ENCODE data around the gene ISG20L2. TPM values are rescaled to one million over a fixed set of nuclear protein-coding genes. Genes with fewer than 3 reads are reported as not detected.

Gene ISG20L2
- polyA plus RNA-seq, 1 of the 3 experiments (the other 2 are of a cell fraction) = 31.6 TPM

GRCh38 chr1:156751757-156752481 is 23.4 kb upstream of the ISG20L2 start:
- H3K27me3 ChIP-seq (ENCODE audit: insufficient read depth) = no peaks in the 10 kb centered on the region
- peak overlapping the region; percentile 78 to 98 for H3K4me3 ChIP-seq (ENCODE audit: low read depth in 2 of 2, low read length in 1 of 2)
- H3K4me2 ChIP-seq = peak overlapping the region; percentile 78
- DNase-seq = peak; percentile 98
- peak overlapping the region; percentile 100 for H3K9ac ChIP-seq
- H3K27ac ChIP-seq (ENCODE audit: low read depth in 2 of 2, low read length in 1 of 2) = peak overlapping the region; percentile 100
- H4K20me1 ChIP-seq (ENCODE audit: insufficient read depth) = no peaks in the 10 kb centered on the region
- H2AFZ ChIP-seq (ENCODE audit: low read depth) = peak overlapping the region; percentile 55
- H3K36me3 ChIP-seq (replicated peaks in 1 of 2; ENCODE audit: control insufficient read depth in 1 of 2, insufficient read depth in 2 of 2, low read length in 1 of 2) = peaks cover 2 to 8% of the 10 kb centered on the region in 2 experiments
- H3K4me1 ChIP-seq (ENCODE audit: control insufficient read depth in 1 of 2, insufficient read depth in 2 of 2, low read depth in 1 of 2, low read length in 1 of 2) = peaks cover 27 to 40% of the 10 kb centered on the region in 2 experiments
- WGBS (ENCODE audit: low lambda C conversion rate) = under 1% methylated on average over 48 of the region's 68 CpGs
- POLR2A ChIA-PET = interaction anchor here (0.6 to 2.3 kb wide), 11 partner anchors 9 to 248 kb away, joined by 3 to 26 read pairs (median 5); partner anchors contain the start of genes ISG20L2, METTL25B, MRPL24 and NTRK1
- H3F3A ChIP-seq (replicated peaks; ENCODE audit: insufficient read depth) = peaks cover 26% of the 10 kb centered on the region
- H3K9me2 ChIP-seq = no peaks in the 10 kb centered on the region
- CTCF ChIA-PET = interaction anchor here (0.6 to 3.9 kb wide), 18 partner anchors 9 to 366 kb away, joined by 3 to 30 read pairs (median 4); partner anchors contain the start of genes INSRR, METTL25B, MRPL24 and NES
- H3K79me2 ChIP-seq (ENCODE audit: insufficient read depth) = peaks cover 63% of the 10 kb centered on the region
- no peaks in the 10 kb centered on the region for H3K9me3 ChIP-seq
- TF ChIP-seq POLR2AphosphoS5 (IDR thresholded peaks at IDR 0.05; ENCODE audit: low read depth, low read length) = peak; percentile 43; the same call in 1 of the 2 replicates
- no peak for TF ChIP-seq RFX5 (IDR thresholded peaks at IDR 0.05; ENCODE audit: low read length)
- TF ChIP-seq FOXM1 (IDR thresholded peaks at IDR 0.05; ENCODE audit: low read depth) = peak; percentile 6; the same call in 1 of the 2 replicates
- peak; percentile 32 for TF ChIP-seq GABPA (IDR thresholded peaks at IDR 0.05; ENCODE audit: low read depth)
- peak; percentile 80 for TF ChIP-seq CHD2 (IDR thresholded peaks at IDR 0.05; ENCODE audit: low read length, partially characterized antibody)
- TF ChIP-seq MXI1 (IDR thresholded peaks at IDR 0.05; ENCODE audit: low read depth, low read length) = peak; percentile 83
- no peak for TF ChIP-seq RAD21 (IDR thresholded peaks at IDR 0.05; ENCODE audit: low read length)
- TF ChIP-seq MEF2A (IDR thresholded peaks at IDR 0.05; ENCODE audit: borderline replicate concordance, low read depth) = no peak
- peak; percentile 44; the same call in 1 of the 2 replicates for TF ChIP-seq REST (IDR thresholded peaks at IDR 0.05; ENCODE audit: low read depth, low read length)
- TF ChIP-seq NRF1 (IDR thresholded peaks at IDR 0.05; ENCODE audit: low read depth, low read length) = no peak
- peak; percentile 56; the same call in 1 of the 2 replicates for TF ChIP-seq ELF1 (IDR thresholded peaks at IDR 0.05)
- TF ChIP-seq USF2 (IDR thresholded peaks at IDR 0.05; ENCODE audit: borderline replicate concordance, low read depth, low read length) = no peak
- no peak for TF ChIP-seq GATA2 (CRISPR knock-in tag; IDR thresholded peaks at IDR 0.05)
- TF ChIP-seq PBX3 (IDR thresholded peaks at IDR 0.05) = peak; percentile 50; the same call in 1 of the 2 replicates
- TF ChIP-seq IRF3 (IDR thresholded peaks at IDR 0.05; ENCODE audit: low read depth, low read length) = no peak
- TF ChIP-seq EZH2phosphoT487 (IDR thresholded peaks at IDR 0.05; ENCODE audit: borderline replicate concordance, low read depth) = no peak
- peak; percentile 82 for TF ChIP-seq YY1 (IDR thresholded peaks at IDR 0.05; ENCODE audit: low read depth)
- TF ChIP-seq TCF12 (IDR thresholded peaks at IDR 0.05) = peak; percentile 27; the same call in 1 of the 2 replicates
- no peak for TF ChIP-seq NFIC (IDR thresholded peaks at IDR 0.05; ENCODE audit: borderline replicate concordance)
- no peak for TF ChIP-seq CTCF (IDR thresholded peaks at IDR 0.05)
- TF ChIP-seq TEAD4 (IDR thresholded peaks at IDR 0.05; ENCODE audit: borderline replicate concordance, insufficient read depth) = no peak
- peak; percentile 78 for TF ChIP-seq USF1 (IDR thresholded peaks at IDR 0.05; ENCODE audit: borderline replicate concordance, low read depth)
- no peak for TF ChIP-seq FOXJ3 (CRISPR knock-in tag; IDR thresholded peaks at IDR 0.05)
- no peak for TF ChIP-seq SMC3 (IDR thresholded peaks at IDR 0.05; ENCODE audit: low read depth, low read length)

Data from SK-N-SH (cell line).